H9 (cell line): ENCODE data around the gene SLCO3A1. TPM values are rescaled to one million over a fixed set of nuclear protein-coding genes. Genes with fewer than 3 reads are reported as not detected.

ENCODE experiments used
- DNase-seq: peaks from one replicate; pipeline ENCODE4 v3.0.0-alpha.2; 2017
- H2AFZ ChIP-seq: one replicate; pipeline ENCODE4 v1.6.1; 2013; ENCODE audit warnings: mild to moderate bottlenecking, low read length, control low read depth, moderate library complexity
- H2AK5ac ChIP-seq: 2 replicates; pipeline ENCODE4 v1.6.1; 2013; ENCODE audit warnings: low read length, control low read depth, mixed read lengths; ENCODE audit not compliant: insufficient read length
- H2BK120ac ChIP-seq: one replicate; pipeline ENCODE4 v1.6.1; 2013; ENCODE audit warnings: low read depth, mild to moderate bottlenecking, low read length, control low read depth, inconsistent platforms; ENCODE audit not compliant: poor library complexity, severe bottlenecking
- H2BK12ac ChIP-seq: 2 replicates; pipeline ENCODE4 v1.6.1; 2013; ENCODE audit warnings: low read length, control low read depth, mixed read lengths, low read depth; ENCODE audit not compliant: insufficient read length
- H2BK15ac ChIP-seq: 2 replicates; pipeline ENCODE4 v1.6.1; 2013; ENCODE audit warnings: low read depth, low read length, control low read depth
- H2BK20ac ChIP-seq: one replicate; pipeline ENCODE4 v1.6.1; 2013; ENCODE audit warnings: low read depth, mild to moderate bottlenecking, low read length, control low read depth, inconsistent platforms; ENCODE audit not compliant: poor library complexity, severe bottlenecking
- H2BK5ac ChIP-seq: 2 replicates; pipeline ENCODE4 v1.6.1; 2013; ENCODE audit warnings: low read length, control low read depth, mixed read lengths; ENCODE audit not compliant: insufficient read length
- H3K14ac ChIP-seq: 2 replicates; pipeline ENCODE4 v1.6.1; 2013; ENCODE audit warnings: low read length, control low read depth; ENCODE audit not compliant: insufficient read depth
- H3K18ac ChIP-seq: 2 replicates; pipeline ENCODE4 v1.6.1; 2013; ENCODE audit warnings: low read depth, mild to moderate bottlenecking, mixed read lengths, low read length, control low read depth; ENCODE audit not compliant: insufficient read length
- H3K23ac ChIP-seq: 2 replicates; pipeline ENCODE4 v1.6.1; 2013; ENCODE audit warnings: low read length, control low read depth, mixed read lengths, low read depth; ENCODE audit not compliant: insufficient read length
- H3K23me2 ChIP-seq: 2 replicates; pipeline ENCODE4 v1.6.1; 2013; ENCODE audit warnings: low read depth, mild to moderate bottlenecking, mixed read lengths, low read length, control low read depth; ENCODE audit not compliant: insufficient read length, poor library complexity, severe bottlenecking
- H3K27ac ChIP-seq: 2 replicates; pipeline ENCODE4 v1.5.1; 2013; ENCODE audit warnings: low read length, control low read depth, mixed read lengths, low read depth; ENCODE audit not compliant: insufficient read length
- H3K27me3 ChIP-seq: 2 replicates; pipeline ENCODE4 v1.6.1; 2013; ENCODE audit warnings: low read length, control low read depth, inconsistent platforms; ENCODE audit not compliant: insufficient read depth
- H3K4ac ChIP-seq: 2 replicates; pipeline ENCODE4 v1.6.1; 2013; ENCODE audit warnings: low read depth, mild to moderate bottlenecking, control low read depth, inconsistent platforms, low read length, moderate library complexity
- H3K4me1 ChIP-seq: 2 replicates; pipeline ENCODE4 v1.6.1; 2013; ENCODE audit warnings: low read length, control low read depth, inconsistent platforms; ENCODE audit not compliant: insufficient read depth
- H3K4me2 ChIP-seq: 2 replicates; pipeline ENCODE4 v1.6.1; 2013; ENCODE audit warnings: low read length, control low read depth, mixed read lengths; ENCODE audit not compliant: insufficient read length, insufficient read depth
- H3K56ac ChIP-seq: 2 replicates; pipeline ENCODE4 v1.6.1; 2013; ENCODE audit warnings: low read depth, mild to moderate bottlenecking, mixed read lengths, low read length, control low read depth; ENCODE audit not compliant: insufficient read length
- H3K79me1 ChIP-seq: 2 replicates; pipeline ENCODE4 v1.6.1; 2013; ENCODE audit warnings: low read depth, mild to moderate bottlenecking, moderate library complexity, low read length, control low read depth, inconsistent platforms; ENCODE audit not compliant: insufficient read depth, poor library complexity, severe bottlenecking
- H3K79me2 ChIP-seq: 2 replicates; pipeline ENCODE4 v1.6.1; 2013; ENCODE audit warnings: low read length, control low read depth, inconsistent platforms; ENCODE audit not compliant: insufficient read depth
- H3K9ac ChIP-seq: 2 replicates; pipeline ENCODE4 v1.6.1; 2013; ENCODE audit warnings: low read length, control low read depth, mixed read lengths; ENCODE audit not compliant: insufficient read length; ENCODE audit errors: extremely low read depth
- H3K9me3 ChIP-seq: one replicate; pipeline ENCODE4 v1.6.1; 2013; ENCODE audit warnings: low read depth, low read length, inconsistent platforms; ENCODE audit not compliant: control insufficient read depth
- H3T11ph ChIP-seq: one replicate; pipeline ENCODE4 v1.6.1; 2013; ENCODE audit warnings: mild to moderate bottlenecking, low read length, control low read depth, inconsistent platforms
- H4K20me1 ChIP-seq: one replicate; pipeline ENCODE4 v1.6.1; 2013; ENCODE audit not compliant: control insufficient read depth, insufficient read length, insufficient read depth
- H4K5ac ChIP-seq: 2 replicates; pipeline ENCODE4 v1.6.1; 2013; ENCODE audit warnings: low read depth, mild to moderate bottlenecking, mixed read lengths, low read length, control low read depth; ENCODE audit not compliant: insufficient read length
- H4K8ac ChIP-seq: replicated peaks from 2 replicates; pipeline ENCODE4 v1.6.1; 2013; ENCODE audit warnings: low read length, control low read depth, mixed read lengths, low read depth; ENCODE audit not compliant: insufficient read length
- H4K91ac ChIP-seq: 2 replicates; pipeline ENCODE4 v1.6.1; 2013; ENCODE audit warnings: low read depth, mild to moderate bottlenecking, moderate library complexity, mixed read lengths, low read length, control low read depth; ENCODE audit not compliant: insufficient read length
- H3K27ac Mint-ChIP-seq, 3 experiments: 2 replicates in 2 of 3; 3 replicates in 1 of 3; pipeline ENCODE4 v1.8.0; 2020 to 2021; ENCODE audit warnings: mixed read lengths in 3 of 3, mild to moderate bottlenecking in 1 of 3, moderate library complexity in 1 of 3
- H3K27me3 Mint-ChIP-seq: 2 replicates; pipeline ENCODE4 v1.8.0; 2021; ENCODE audit warnings: low read depth, mild to moderate bottlenecking, moderate library complexity, mixed read lengths
- H3K36me3 Mint-ChIP-seq, 3 experiments: 2 replicates in 2 of 3; 3 replicates in 1 of 3; pipeline ENCODE4 v1.8.0; 2020 to 2021; ENCODE audit warnings: low read depth in 3 of 3, mixed read lengths in 3 of 3; ENCODE audit not compliant: insufficient read depth in 1 of 3
- H3K4me1 Mint-ChIP-seq, 2 experiments: 2 replicates each; pipeline ENCODE4 v1.8.0; 2020; ENCODE audit warnings: mixed read lengths in 2 of 2
- H3K4me3 Mint-ChIP-seq, 2 experiments: 2 replicates in 1 of 2; 3 replicates in 1 of 2; pipeline ENCODE4 v1.8.0; 2020 to 2021; ENCODE audit warnings: mild to moderate bottlenecking in 2 of 2, mixed read lengths in 2 of 2, moderate library complexity in 1 of 2
- H3K9me3 Mint-ChIP-seq, 2 experiments: 2 replicates in 1 of 2; 3 replicates in 1 of 2; pipeline ENCODE4 v1.8.0; 2020; ENCODE audit warnings: mild to moderate bottlenecking in 2 of 2, mixed read lengths in 2 of 2, moderate library complexity in 1 of 2
- CTCF ChIP-seq: fragments of 200-600 bp; sonication (generic); conservative IDR thresholded peaks from 3 replicates; pipeline ENCODE4 v1.8.0; 2021; ENCODE audit warnings: antibody characterized with exemption, mild to moderate bottlenecking
- WGBS: extraction: QIAGEN DNeasy Blood & Tissue Kit; methylation state at CpG from one replicate; pipeline ENCODE4 v1.1.7; 2013; ENCODE audit warnings: missing lambda C conversion rate, low lambda C conversion rate, mixed read lengths; ENCODE audit not compliant: insufficient read length; ENCODE audit errors: extremely low coverage; 5-methylcytosine and 5-hydroxymethylcytosine counted together
- total RNA-seq: library from RNA; stranded (reverse); gene quantifications from 2 replicates; pipeline ENCODE4 v1.2.1, GENCODE V29; 2021

Gene SLCO3A1
- total RNA-seq, 1 experiment from 2014 or later = 9.4 TPM

GRCh38 chr15:92053753-92054316 lies 200.3 kb downstream of the SLCO3A1 start:
- H2BK15ac ChIP-seq = no peak overlapping the region
- H3K4me1 Mint-ChIP-seq = peaks cover 0 to 2% of the 10 kb centered on the region in 2 experiments; a peak in 1 of 4 replicates
- no peak overlapping the region for H3K9ac ChIP-seq
- H3K18ac ChIP-seq = no peak overlapping the region
- H4K5ac ChIP-seq = no peak overlapping the region
- H3K4me1 ChIP-seq = no peaks in the 10 kb centered on the region
- H2BK5ac ChIP-seq = no peak overlapping the region
- no peak overlapping the region for H2AFZ ChIP-seq
- no peaks in the 10 kb centered on the region for H3K9me3 ChIP-seq
- H2BK12ac ChIP-seq = no peak overlapping the region
- H3T11ph ChIP-seq = no peak overlapping the region
- H3K79me2 ChIP-seq = no peaks in the 10 kb centered on the region
- H3K27ac ChIP-seq = no peak overlapping the region
- H3K27ac Mint-ChIP-seq = no peak overlapping the region
- no peak overlapping the region for H3K14ac ChIP-seq
- H3K4me3 Mint-ChIP-seq = no peak overlapping the region
- no peaks in the 10 kb centered on the region for H4K20me1 ChIP-seq
- peak; percentile 71 for TF ChIP-seq CTCF
- no peak overlapping the region for H3K4me2 ChIP-seq
- no peak overlapping the region for H2BK20ac ChIP-seq
- no peak for DNase-seq
- H3K56ac ChIP-seq = no peak overlapping the region
- H2AK5ac ChIP-seq = no peak overlapping the region
- H3K36me3 Mint-ChIP-seq = no peaks in the 10 kb centered on the region
- peaks cover 2% of the 10 kb centered on the region for H3K27me3 Mint-ChIP-seq
- H3K9me3 Mint-ChIP-seq = no peaks in the 10 kb centered on the region
- no CpG with 5 or more reads among the region's 5 CpGs for WGBS
- no peak overlapping the region for H4K91ac ChIP-seq
- no peak overlapping the region for H4K8ac ChIP-seq
- no peak overlapping the region for H3K23ac ChIP-seq
- H3K4ac ChIP-seq = no peak overlapping the region
- H3K79me1 ChIP-seq = no peaks in the 10 kb centered on the region
- no peak overlapping the region for H2BK120ac ChIP-seq
- no peaks in the 10 kb centered on the region for H3K27me3 ChIP-seq
- no peaks in the 10 kb centered on the region for H3K23me2 ChIP-seq
